Activated T-helper 1 cell treated with anti-CD3 and anti-CD28 coated beads, Interleukin-12 subunit alpha, Interleukin-12 subunit beta, Interleukin-2, Interleukin-4 antibody, amounts not matched to agents 30 ng/mL and 10 ng/mL and 1 ng/mL, durations not matched to agents 14 hours and 24 hours and 36 hours (primary cell): ENCODE data around the gene VASN. TPM values are rescaled to one million over a fixed set of nuclear protein-coding genes. Genes with fewer than 3 reads are reported as not detected.

Experiments
- DNase-seq: peaks from one replicate; pipeline ENCODE4 v3.0.0; 2021; ENCODE audit warnings: low spot score
- H3K27ac Mint-ChIP-seq: one replicate; pipeline ENCODE4 v1.8.0; 2021; ENCODE audit warnings: mild to moderate bottlenecking, mixed read lengths
- H3K27me3 Mint-ChIP-seq: one replicate; pipeline ENCODE4 v1.8.0; 2022; ENCODE audit warnings: mild to moderate bottlenecking, moderate library complexity, mixed read lengths; ENCODE audit not compliant: insufficient read depth
- H3K36me3 Mint-ChIP-seq: one replicate; pipeline ENCODE4 v1.8.0; 2021; ENCODE audit warnings: low read depth, mixed read lengths
- H3K4me1 Mint-ChIP-seq: one replicate; pipeline ENCODE4 v1.8.0; 2021; ENCODE audit warnings: low read depth, mixed read lengths
- H3K4me3 Mint-ChIP-seq: one replicate; pipeline ENCODE4 v1.8.0; 2021; ENCODE audit warnings: mild to moderate bottlenecking, moderate library complexity, mixed read lengths
- H3K9me3 Mint-ChIP-seq: one replicate; pipeline ENCODE4 v1.8.0; 2021; ENCODE audit warnings: mixed read lengths
- intact Hi-C: fragments of 100-400 bp; cut with micrococcal nuclease; formaldehyde crosslinking; loops from one replicate; pipeline ENCODE4 v1.15.1; 2024
- total RNA-seq: library from RNA; stranded (reverse); gene quantifications from 2 replicates; pipeline ENCODE4 v1.2.3, GENCODE V29; 2022

VASN gene
- total RNA-seq, 1 donor from 2014 or later = 0.18 TPM

- H3K27me3 Mint-ChIP-seq = no peaks in the 10 kb centered on the region
- H3K9me3 Mint-ChIP-seq = no peaks in the 10 kb centered on the region
- no peak overlapping the region for H3K27ac Mint-ChIP-seq
- no peaks in the 10 kb centered on the region for H3K4me1 Mint-ChIP-seq
- H3K4me3 Mint-ChIP-seq = no peak overlapping the region
- DNase-seq = no peak
- intact Hi-C loops = no loop called here
- H3K36me3 Mint-ChIP-seq = peaks cover 3% of the 10 kb centered on the region
Observed at GRCh38 chr16:4382795-4383357, 11.2 kb downstream of the VASN start.

DNA sequence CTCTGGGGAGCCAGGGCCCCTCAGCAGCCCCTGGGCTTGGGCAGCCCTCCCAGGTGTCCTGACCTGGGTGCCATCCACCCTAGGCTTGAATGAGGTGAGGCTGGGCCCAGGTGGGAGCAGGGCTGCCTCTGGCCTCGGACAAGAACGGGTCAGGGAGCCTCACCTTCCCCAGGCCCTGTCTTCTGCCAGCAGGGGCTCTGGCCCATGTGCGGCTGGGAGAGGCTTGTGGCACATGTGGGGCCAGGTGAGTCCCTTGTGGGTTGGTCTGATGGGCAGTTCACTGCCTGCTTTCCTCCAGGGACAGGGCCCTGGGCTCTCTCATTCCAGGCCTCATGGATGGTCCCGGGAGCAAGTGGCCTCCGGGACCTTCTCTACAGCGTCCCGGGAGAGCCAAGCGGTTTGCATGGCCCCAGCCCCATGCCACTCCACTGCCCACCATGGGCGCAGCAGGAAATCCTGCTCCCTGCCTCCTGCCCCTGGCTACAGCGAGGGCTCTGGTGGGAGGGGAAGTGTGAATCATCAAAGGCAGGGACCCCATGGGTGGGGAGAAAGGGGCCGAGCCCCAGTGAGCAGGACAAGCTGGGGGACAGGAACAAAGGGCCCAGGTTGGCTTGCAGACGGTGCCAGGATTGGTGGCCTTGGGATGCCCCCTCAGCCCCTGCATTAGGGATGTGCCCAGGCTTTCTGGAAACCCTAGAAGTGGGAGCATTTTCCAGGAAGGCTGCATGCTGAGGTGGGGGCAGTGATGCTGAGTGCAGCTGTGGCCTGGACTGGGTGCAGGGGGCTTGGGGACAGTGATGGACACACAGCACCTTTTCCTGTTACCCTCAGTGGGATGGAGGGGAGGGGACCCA lies 12.2 kb downstream of the VASN start:
- Mint-ChIP-seq H3K27me3 (no peaks in the 10 kb centered on the region), H3K9me3 (no peaks in the 10 kb centered on the region), H3K27ac (no peak overlapping the region), H3K36me3 (peaks cover 3% of the 10 kb centered on the region), H3K4me3 (no peak overlapping the region), H3K4me1 (no peaks in the 10 kb centered on the region)
- no peak for DNase-seq
- intact Hi-C loops = no loop called here

DNA sequence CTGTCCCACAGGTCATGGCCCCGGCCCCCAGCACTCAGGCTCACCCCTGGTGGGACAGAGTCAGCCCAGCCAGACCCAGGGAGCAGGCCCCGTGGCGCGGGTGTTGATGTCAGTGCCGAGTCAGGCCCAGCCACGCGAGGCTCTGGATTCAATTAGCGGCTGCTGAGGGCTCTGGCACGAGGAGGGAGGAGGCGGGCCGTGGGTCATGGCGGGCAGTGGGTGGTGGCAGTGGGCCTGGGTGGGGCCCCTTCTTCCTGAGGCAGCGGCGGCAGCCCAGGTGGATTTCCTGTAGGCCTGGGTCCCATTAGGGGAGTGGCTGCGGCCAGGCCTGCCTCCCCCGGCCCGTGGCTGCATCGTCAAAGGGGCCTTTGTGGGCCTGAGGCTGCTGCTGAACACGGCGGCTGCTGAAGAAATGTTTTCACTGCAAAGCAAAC lies 12.9 kb downstream of the VASN start:
- intact Hi-C loops = no loop called here
- DNase-seq = no peak
- Mint-ChIP-seq H3K27me3 (no peaks in the 10 kb centered on the region), H3K36me3 (peaks cover 4% of the 10 kb centered on the region), H3K9me3 (no peaks in the 10 kb centered on the region), H3K27ac (no peak overlapping the region), H3K4me3 (no peak overlapping the region), H3K4me1 (no peaks in the 10 kb centered on the region)

GRCh38 chr16:4385066-4385788 lies 13.6 kb downstream of the VASN start:
- intact Hi-C loops = no loop called here
- no peak for DNase-seq
- Mint-ChIP-seq H3K27ac (no peak overlapping the region), H3K9me3 (no peaks in the 10 kb centered on the region), H3K4me1 (no peaks in the 10 kb centered on the region), H3K4me3 (no peak overlapping the region), H3K27me3 (no peaks in the 10 kb centered on the region), H3K36me3 (peaks cover 10% of the 10 kb centered on the region)

DNA sequence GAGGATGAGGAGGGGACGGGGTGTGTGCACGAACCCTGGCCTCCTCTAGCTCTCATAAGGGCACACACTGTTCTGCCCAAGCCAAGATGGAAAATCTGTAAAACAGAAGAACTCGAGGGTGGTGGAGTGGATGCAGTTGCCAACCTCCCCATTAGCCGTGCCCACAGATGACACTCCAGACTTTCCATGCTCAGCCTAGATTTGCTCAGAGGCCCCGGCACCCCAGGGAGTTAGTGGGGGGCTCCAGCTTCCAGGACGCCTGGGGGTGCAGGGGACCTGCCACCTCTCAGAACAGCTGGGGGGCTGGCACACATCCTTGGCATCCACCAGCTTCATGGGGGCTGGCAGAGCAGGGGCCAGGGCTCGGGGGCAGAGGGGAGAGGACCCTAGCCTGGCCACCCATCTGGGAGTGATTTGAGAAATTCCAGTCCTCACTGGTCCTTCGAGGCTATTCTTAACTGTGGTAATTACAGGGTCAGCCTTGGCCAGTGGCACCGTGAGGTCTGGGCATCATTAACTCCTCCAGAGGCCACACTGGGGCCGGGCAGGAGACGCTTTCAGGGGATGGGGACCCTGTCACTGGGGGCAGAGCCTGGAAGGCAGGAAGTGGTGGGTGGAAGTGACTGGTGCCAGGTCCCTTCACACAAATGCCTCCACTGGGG lies 14.3 kb downstream of the VASN start:
- intact Hi-C loops = no loop called here
- H3K27ac Mint-ChIP-seq = no peak overlapping the region
- DNase-seq = no peak
- no peak overlapping the region for H3K4me3 Mint-ChIP-seq
- H3K27me3 Mint-ChIP-seq = no peaks in the 10 kb centered on the region
- no peaks in the 10 kb centered on the region for H3K4me1 Mint-ChIP-seq
- no peaks in the 10 kb centered on the region for H3K9me3 Mint-ChIP-seq
- peaks cover 10% of the 10 kb centered on the region for H3K36me3 Mint-ChIP-seq

- H3K27me3 Mint-ChIP-seq = no peaks in the 10 kb centered on the region
- no peak for DNase-seq
- no peak overlapping the region for H3K4me3 Mint-ChIP-seq
- intact Hi-C loops = no loop called here
- peaks cover 10% of the 10 kb centered on the region for H3K36me3 Mint-ChIP-seq
- no peaks in the 10 kb centered on the region for H3K9me3 Mint-ChIP-seq
- no peaks in the 10 kb centered on the region for H3K4me1 Mint-ChIP-seq
- no peak overlapping the region for H3K27ac Mint-ChIP-seq
Observed at GRCh38 chr16:4386451-4386805, 14.8 kb downstream of the VASN start.

DNA sequence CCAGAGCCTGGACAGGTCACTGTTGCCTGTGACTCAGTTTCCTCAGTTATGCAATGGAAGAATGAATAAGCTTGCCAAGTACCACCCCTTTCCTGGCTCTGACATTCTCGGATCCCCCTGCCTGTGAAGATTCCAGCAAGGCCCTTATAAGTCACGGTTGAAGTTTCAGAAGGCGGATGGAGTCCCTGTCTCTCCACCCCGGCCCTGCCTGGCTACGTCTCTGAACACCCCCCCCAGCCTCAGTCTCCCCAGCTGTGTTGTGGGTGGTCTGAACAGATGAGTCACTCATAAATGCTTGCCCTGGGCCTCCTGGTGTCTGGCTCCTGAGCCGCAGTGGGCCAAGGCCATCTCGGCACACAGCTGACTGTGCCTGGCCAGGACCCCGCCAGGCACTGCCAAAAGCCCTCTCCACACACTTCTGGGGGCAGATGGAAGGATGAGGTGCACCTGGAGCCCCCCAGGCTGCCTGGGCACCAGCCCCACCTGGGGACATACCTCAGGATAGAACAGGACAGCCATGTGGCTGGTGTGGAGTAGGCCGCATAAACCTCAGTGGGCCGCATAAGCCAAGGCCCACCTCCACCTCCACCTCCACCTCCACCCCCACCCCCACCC lies 15.4 kb downstream of the VASN start:
- Mint-ChIP-seq H3K4me3 (no peak overlapping the region), H3K36me3 (peaks cover 10% of the 10 kb centered on the region), H3K4me1 (no peaks in the 10 kb centered on the region), H3K27ac (no peak overlapping the region), H3K27me3 (no peaks in the 10 kb centered on the region), H3K9me3 (no peaks in the 10 kb centered on the region)
- DNase-seq = no peak
- intact Hi-C loops = no loop called here

DNA sequence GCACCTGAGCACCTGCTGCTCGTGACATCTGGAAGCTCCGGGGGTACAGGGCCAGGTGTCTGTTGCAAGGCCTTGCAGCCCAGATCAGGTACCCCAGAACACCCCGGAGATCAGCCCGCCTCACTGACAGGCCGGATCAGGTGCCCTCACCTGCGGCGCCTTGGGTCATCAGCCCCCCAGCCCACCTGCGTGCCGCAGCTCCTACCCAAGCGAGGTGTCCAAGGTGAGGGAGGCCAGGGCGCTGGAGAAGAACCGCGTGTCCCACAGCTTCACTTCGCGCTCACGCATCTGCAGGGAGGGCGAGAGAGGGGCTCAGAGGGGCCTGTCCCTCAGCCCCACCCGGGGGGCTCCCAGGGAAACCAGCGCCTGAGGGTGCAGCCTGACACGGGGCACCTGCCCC lies 16.1 kb downstream of the VASN start:
- Mint-ChIP-seq H3K9me3 (no peaks in the 10 kb centered on the region), H3K27me3 (no peaks in the 10 kb centered on the region), H3K36me3 (peaks cover 10% of the 10 kb centered on the region), H3K4me1 (no peaks in the 10 kb centered on the region), H3K27ac (no peak overlapping the region), H3K4me3 (no peak overlapping the region)
- intact Hi-C loops = no loop called here
- no peak for DNase-seq

DNA sequence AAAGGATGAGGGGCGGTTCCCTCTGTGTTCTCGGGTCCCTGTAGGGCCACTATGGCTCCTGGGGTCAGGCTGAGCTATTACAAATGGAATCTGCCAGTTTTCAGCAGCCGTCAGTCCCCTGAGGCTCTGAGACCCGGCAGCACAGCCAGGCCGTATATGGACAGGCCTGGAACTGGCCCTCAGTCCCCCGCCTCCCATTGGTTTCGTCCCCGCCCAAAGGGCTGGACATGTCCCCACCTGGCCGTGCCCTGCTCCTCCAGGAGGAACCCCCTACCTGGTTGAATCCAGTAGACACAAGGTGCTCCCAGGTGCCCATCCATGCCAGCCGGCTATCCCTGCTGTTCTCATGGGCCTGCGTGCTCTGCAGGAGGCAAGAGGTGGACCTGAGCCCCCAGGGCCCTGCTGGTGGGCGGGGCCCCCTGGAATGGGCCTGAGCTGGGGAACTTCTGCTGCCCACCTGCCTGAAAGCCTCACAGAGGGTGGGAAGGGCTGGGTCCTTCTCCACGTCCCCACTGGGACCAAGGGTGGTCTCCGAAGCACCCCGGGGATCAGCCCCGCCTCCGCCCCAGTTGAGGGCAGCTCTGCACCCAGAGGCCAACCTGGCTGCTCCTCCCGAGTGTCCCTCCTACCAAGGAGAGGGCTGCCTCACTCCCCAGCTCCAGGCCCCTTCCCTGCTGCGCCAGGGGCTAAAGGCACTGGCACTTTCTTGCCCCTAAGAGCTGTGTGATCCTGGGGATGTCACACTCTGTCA lies 16.8 kb downstream of the VASN start:
- H3K4me3 Mint-ChIP-seq = no peak overlapping the region
- no peaks in the 10 kb centered on the region for H3K9me3 Mint-ChIP-seq
- no peaks in the 10 kb centered on the region for H3K4me1 Mint-ChIP-seq
- H3K27ac Mint-ChIP-seq = no peak overlapping the region
- H3K36me3 Mint-ChIP-seq = peaks cover 10% of the 10 kb centered on the region
- H3K27me3 Mint-ChIP-seq = no peaks in the 10 kb centered on the region
- intact Hi-C loops = no loop called here
- DNase-seq = no peak

- intact Hi-C loops = no loop called here
Observed at GRCh38 chr16:4389051-4389955, 17.7 kb downstream of the VASN start.

More at GRCh38 chr16:4389051-4389955, 17.7 kb downstream of the VASN start:
- H3K4me1 Mint-ChIP-seq = no peaks in the 10 kb centered on the region
- DNase-seq = no peak
- H3K27me3 Mint-ChIP-seq = no peaks in the 10 kb centered on the region
- H3K36me3 Mint-ChIP-seq = peaks cover 10% of the 10 kb centered on the region
- H3K27ac Mint-ChIP-seq = no peak overlapping the region
- no peaks in the 10 kb centered on the region for H3K9me3 Mint-ChIP-seq
- no peak overlapping the region for H3K4me3 Mint-ChIP-seq
